ENCODE measurements around the gene RETSAT. TPM values are rescaled to one million over a fixed set of nuclear protein-coding genes. Genes with fewer than 3 reads are reported as not detected.

The RETSAT gene
- total and polyA plus RNA-seq, 2 of the 13 experiments (the other 11 are each of a cell fraction or from before 2014, with no cell fraction given): 46.7 to 61.0 TPM

DNA sequence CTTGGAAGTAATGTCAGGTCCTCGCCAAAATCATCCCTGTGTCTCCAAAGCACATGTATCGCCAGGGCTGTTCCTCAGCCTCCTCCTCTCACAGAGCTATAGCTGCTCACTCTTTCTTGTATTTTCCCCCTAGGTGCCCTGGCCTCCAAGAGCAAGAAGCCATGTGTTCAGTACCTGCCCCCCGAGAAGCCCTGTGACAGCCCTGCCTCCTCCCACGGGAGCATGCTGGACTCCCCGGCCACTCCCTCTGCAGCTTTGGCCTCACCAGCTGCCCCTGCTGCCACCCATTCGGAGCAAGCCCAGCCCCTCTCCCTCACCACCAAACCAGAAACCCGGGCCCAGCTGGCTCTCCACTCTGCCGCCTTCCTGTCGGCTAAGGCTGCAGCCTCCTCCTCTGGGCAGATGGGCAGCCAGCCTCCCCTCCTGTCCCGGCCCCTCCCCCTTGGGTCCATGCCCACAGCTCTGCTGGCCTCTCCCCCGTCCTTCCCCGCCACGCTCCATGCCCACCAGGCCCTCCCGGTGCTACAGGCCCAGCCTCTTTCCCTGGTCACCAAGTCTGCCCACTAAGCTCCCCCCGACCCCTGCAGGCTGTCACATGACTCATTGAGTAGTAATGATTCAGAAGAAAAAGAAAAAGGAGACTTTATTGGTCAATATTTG, 45.3 kb downstream of the RETSAT start (continued):
- no peak for TF ChIP-seq JUND (CRISPR knock-in tag; IDR thresholded peaks at IDR 0.05)
- TF ChIP-seq ISX (CRISPR knock-in tag; conservative IDR thresholded peaks at IDR 0.05): no peak
- peak; percentile 73 for TF ChIP-seq HNRNPH1 (optimal IDR thresholded peaks at IDR 0.05; ENCODE audit: low read depth, low read length)
- TF ChIP-seq, protein P1, sequence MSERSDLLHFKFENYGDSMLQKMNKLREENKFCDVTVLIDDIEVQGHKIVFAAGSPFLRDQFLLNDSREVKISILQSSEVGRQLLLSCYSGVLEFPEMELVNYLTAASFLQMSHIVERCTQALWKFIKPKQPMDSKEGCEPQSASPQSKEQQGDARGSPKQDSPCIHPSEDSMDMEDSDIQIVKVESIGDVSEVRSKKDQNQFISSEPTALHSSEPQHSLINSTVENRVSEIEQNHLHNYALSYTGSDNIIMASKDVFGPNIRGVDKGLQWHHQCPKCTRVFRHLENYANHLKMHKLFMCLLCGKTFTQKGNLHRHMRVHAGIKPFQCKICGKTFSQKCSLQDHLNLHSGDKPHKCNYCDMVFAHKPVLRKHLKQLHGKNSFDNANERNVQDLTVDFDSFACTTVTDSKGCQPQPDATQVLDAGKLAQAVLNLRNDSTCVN (CRISPR knock-in tag; IDR thresholded peaks at IDR 0.05; ENCODE audit: borderline replicate concordance): no peak
- no peak for TF ChIP-seq TRIM24 (CRISPR knock-in tag; IDR thresholded peaks at IDR 0.05)
- TF ChIP-seq ZNF382 (CRISPR knock-in tag; IDR thresholded peaks at IDR 0.05; ENCODE audit: borderline replicate concordance): no peak
- TF ChIP-seq, protein P2, sequence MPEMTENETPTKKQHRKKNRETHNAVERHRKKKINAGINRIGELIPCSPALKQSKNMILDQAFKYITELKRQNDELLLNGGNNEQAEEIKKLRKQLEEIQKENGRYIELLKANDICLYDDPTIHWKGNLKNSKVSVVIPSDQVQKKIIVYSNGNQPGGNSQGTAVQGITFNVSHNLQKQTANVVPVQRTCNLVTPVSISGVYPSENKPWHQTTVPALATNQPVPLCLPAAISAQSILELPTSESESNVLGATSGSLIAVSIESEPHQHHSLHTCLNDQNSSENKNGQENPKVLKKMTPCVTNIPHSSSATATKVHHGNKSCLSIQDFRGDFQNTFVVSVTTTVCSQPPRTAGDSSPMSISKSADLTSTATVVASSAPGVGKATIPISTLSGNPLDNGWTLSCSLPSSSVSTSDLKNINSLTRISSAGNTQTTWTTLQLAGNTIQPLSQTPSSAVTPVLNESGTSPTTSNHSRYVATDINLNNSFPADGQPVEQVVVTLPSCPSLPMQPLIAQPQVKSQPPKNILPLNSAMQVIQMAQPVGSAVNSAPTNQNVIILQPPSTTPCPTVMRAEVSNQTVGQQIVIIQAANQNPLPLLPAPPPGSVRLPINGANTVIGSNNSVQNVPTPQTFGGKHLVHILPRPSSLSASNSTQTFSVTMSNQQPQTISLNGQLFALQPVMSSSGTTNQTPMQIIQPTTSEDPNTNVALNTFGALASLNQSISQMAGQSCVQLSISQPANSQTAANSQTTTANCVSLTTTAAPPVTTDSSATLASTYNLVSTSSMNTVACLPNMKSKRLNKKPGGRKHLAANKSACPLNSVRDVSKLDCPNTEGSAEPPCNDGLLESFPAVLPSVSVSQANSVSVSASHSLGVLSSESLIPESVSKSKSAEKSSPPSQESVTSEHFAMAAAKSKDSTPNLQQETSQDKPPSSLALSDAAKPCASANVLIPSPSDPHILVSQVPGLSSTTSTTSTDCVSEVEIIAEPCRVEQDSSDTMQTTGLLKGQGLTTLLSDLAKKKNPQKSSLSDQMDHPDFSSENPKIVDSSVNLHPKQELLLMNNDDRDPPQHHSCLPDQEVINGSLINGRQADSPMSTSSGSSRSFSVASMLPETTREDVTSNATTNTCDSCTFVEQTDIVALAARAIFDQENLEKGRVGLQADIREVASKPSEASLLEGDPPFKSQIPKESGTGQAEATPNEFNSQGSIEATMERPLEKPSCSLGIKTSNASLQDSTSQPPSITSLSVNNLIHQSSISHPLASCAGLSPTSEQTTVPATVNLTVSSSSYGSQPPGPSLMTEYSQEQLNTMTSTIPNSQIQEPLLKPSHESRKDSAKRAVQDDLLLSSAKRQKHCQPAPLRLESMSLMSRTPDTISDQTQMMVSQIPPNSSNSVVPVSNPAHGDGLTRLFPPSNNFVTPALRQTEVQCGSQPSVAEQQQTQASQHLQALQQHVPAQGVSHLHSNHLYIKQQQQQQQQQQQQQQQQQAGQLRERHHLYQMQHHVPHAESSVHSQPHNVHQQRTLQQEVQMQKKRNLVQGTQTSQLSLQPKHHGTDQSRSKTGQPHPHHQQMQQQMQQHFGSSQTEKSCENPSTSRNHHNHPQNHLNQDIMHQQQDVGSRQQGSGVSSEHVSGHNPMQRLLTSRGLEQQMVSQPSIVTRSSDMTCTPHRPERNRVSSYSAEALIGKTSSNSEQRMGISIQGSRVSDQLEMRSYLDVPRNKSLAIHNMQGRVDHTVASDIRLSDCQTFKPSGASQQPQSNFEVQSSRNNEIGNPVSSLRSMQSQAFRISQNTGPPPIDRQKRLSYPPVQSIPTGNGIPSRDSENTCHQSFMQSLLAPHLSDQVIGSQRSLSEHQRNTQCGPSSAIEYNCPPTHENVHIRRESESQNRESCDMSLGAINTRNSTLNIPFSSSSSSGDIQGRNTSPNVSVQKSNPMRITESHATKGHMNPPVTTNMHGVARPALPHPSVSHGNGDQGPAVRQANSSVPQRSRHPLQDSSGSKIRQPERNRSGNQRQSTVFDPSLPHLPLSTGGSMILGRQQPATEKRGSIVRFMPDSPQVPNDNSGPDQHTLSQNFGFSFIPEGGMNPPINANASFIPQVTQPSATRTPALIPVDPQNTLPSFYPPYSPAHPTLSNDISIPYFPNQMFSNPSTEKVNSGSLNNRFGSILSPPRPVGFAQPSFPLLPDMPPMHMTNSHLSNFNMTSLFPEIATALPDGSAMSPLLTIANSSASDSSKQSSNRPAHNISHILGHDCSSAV (CRISPR knock-in tag; IDR thresholded peaks at IDR 0.05; ENCODE audit: borderline replicate concordance): no peak
- no peak for TF ChIP-seq ZNF549 (CRISPR knock-in tag; IDR thresholded peaks at IDR 0.05)
- 0 out of 2 replicates have a peak, but pooled peaks have one; percentile 16 for TF ChIP-seq THAP11 (CRISPR knock-in tag; IDR thresholded peaks at IDR 0.05)
- TF ChIP-seq ZNF773 (CRISPR knock-in tag; IDR thresholded peaks at IDR 0.05; ENCODE audit: borderline replicate concordance): no peak
- no peak for TF ChIP-seq PRPF4 (IDR thresholded peaks at IDR 0.05; ENCODE audit: low read depth, low read length, poor library complexity, severe bottlenecking)
- TF ChIP-seq HNRNPLL (IDR thresholded peaks at IDR 0.05; ENCODE audit: low read depth, low read length, poor library complexity, severe bottlenecking): peak; percentile 58
- peak; percentile 43; the same call in 1 of the 2 replicates for TF ChIP-seq SIN3A (IDR thresholded peaks at IDR 0.05; ENCODE audit: borderline replicate concordance, low read depth, low read length)
- TF ChIP-seq, protein P3, sequence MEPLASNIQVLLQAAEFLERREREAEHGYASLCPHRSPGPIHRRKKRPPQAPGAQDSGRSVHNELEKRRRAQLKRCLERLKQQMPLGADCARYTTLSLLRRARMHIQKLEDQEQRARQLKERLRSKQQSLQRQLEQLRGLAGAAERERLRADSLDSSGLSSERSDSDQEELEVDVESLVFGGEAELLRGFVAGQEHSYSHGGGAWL (CRISPR knock-in tag; IDR thresholded peaks at IDR 0.05): 0 out of 2 replicates have a peak, but pooled peaks have one; percentile 34
- TF ChIP-seq U2AF2 (IDR thresholded peaks at IDR 0.05; ENCODE audit: low read depth, low read length): no peak
- TF ChIP-seq DR1 (CRISPR knock-in tag; IDR thresholded peaks at IDR 0.05): no peak
- TF ChIP-seq SMAD1 (CRISPR knock-in tag; IDR thresholded peaks at IDR 0.05; ENCODE audit: borderline replicate concordance, low read depth): no peak
- TF ChIP-seq JUN (CRISPR knock-in tag; IDR thresholded peaks at IDR 0.05): no peak
- TF ChIP-seq HNF4G (IDR thresholded peaks at IDR 0.05; ENCODE audit: borderline replicate concordance, low read depth, low read length): 0 out of 2 replicates have a peak, but pooled peaks have one; percentile 9
- TF ChIP-seq HNF4G (CRISPR knock-in tag; IDR thresholded peaks at IDR 0.05; ENCODE audit: borderline replicate concordance, low read depth): peak; percentile 38; the same call in 1 of the 2 replicates
- peak; percentile 13; the same call in 1 of the 2 replicates for TF ChIP-seq RARA (CRISPR knock-in tag; IDR thresholded peaks at IDR 0.05)

Data from HepG2 (cell line).